IPS DF 6.9 (cell line): ENCODE results near the gene MGST2.

Source experiments
- DNase-seq: peaks from one replicate; pipeline ENCODE4 v3.0.0-alpha.2; 2013; ENCODE audit warnings: low read depth, low spot score
- H3K27ac ChIP-seq: one replicate; pipeline ENCODE4 v1.5.1; 2013; ENCODE audit warnings: low read length, control low read depth
- H3K27me3 ChIP-seq: 2 replicates; pipeline ENCODE4 v1.6.1; 2013; ENCODE audit warnings: mild to moderate bottlenecking, low read length; ENCODE audit not compliant: control insufficient read depth, insufficient read depth
- H3K36me3 ChIP-seq: 2 replicates; pipeline ENCODE4 v1.6.1; 2013; ENCODE audit warnings: low read length; ENCODE audit not compliant: control insufficient read depth, insufficient read depth
- H3K4me1 ChIP-seq: 2 replicates; pipeline ENCODE4 v1.6.1; 2013; ENCODE audit warnings: low read length; ENCODE audit not compliant: control insufficient read depth, insufficient read depth
- H3K4me3 ChIP-seq: 2 replicates; pipeline ENCODE4 v1.5.1; 2013; ENCODE audit warnings: mild to moderate bottlenecking, low read length
- H3K9me3 ChIP-seq: 2 replicates; pipeline ENCODE4 v1.6.1; 2013; ENCODE audit warnings: low read length, inconsistent platforms; ENCODE audit not compliant: control insufficient read depth, insufficient read depth
- WGBS: extraction: QIAGEN DNeasy Blood & Tissue Kit; methylation state at CpG from one replicate; pipeline ENCODE4 v1.1.7; 2013; ENCODE audit warnings: mixed read lengths, missing lambda C conversion rate; ENCODE audit not compliant: insufficient read length, insufficient coverage; 5-methylcytosine and 5-hydroxymethylcytosine counted together

MGST2 gene

GRCh38 chr4:139753686-139754085, 88.1 kb downstream of the MGST2 start:
- no peaks in the 10 kb centered on the region for H3K9me3 ChIP-seq
- no CpG with 5 or more reads among the region's 3 CpGs for WGBS
- no peaks in the 10 kb centered on the region for H3K4me1 ChIP-seq
- no peak for DNase-seq
- no peak overlapping the region for H3K27ac ChIP-seq
- no peaks in the 10 kb centered on the region for H3K27me3 ChIP-seq
- H3K4me3 ChIP-seq = no peak overlapping the region
- H3K36me3 ChIP-seq = no peaks in the 10 kb centered on the region
